NT2/D1 (cell line): ENCODE results near the gene SLC52A3.

Experiments
- SUZ12 ChIP-seq: IDR thresholded peaks from 2 replicates; pipeline ENCODE4 v1.6.1; 2011; ENCODE audit not compliant: insufficient read length, insufficient read depth; ENCODE audit errors: extremely low read depth
- YY1 ChIP-seq: IDR thresholded peaks from 2 replicates; pipeline ENCODE4 v1.6.1; 2011; ENCODE audit not compliant: insufficient read length, insufficient read depth
- ZNF274 ChIP-seq: IDR thresholded peaks from 2 replicates; pipeline ENCODE4 v1.6.1; 2011; ENCODE audit warnings: mild to moderate bottlenecking, low read depth, low read length

DNA sequence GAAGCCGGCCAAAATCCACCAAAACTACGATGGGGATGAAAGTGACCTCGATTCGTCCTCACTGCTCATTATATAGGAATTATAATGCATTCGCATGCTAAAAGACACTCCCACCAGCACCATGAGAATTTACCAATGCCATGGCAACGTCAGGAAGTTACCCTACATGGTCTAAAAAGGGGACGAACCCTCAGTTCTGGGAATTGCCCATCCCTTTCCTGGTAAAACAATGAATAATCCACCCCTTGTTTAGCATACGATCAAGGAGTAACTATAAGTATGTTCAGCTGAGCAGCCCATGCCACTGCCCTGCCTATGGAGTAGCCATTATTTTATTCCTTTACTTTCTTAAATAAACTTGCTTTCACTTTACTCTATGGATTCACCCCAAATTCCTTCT is 45.1 kb upstream of the SLC52A3 start:
- TF ChIP-seq SUZ12 (no peak), ZNF274 (no peak), YY1 (no peak)
